ENCODE data around the gene KLHL17.
A peak's percentile ranks its signal among the peaks of the same experiment; 100 is the strongest.

KLHL17 gene

GRCh38 chr1:960363-961131 lies at the start of gene KLHL17:
TSS of gene KLHL17 (plus strand) at chr1:960584. CDS start at chr1:960694, 110 bp downstream.
- DNase-seq, result peak; percentile 43

DNA sequence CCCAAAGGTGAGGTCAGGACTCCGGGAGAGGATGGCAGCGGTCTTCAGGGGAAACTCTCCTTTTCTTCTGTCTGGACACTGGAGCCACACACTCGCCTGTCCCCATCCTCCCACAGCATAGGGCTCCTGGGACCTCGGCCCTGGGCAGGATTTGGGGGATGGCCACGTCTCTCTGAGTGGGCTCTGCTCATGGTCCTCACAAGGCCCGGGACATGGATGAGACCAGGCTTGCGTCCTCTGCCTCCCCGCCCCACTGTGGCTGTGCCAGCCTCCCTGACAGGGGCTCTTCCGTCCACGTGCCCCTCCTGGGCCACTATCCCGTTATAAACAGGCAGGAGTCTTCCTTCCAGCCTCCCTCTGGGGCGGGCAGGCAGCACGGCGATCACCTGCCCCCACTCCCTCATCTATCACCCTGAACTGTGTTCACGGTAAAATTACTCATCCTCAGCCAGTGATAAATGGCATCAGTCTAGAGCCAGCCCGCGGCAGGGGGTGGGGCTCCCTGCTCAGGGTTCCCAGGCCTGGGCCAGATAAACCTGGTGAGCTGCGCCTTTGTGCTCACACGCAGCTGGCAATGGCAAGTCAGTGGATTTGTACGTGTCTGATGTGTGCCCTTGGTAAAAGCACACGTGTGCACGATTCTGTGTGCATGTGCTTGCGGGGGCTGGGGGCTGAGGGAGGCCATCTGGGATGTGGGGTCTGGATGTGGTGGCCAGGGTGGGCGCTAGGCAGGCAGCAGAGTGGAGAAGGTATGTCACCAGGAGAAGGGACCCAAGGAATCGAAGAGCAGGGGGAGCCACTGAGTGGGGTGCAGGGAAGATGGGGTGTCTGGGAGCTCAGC lies 49.3 kb upstream of the KLHL17 start:
- peak; percentile 55 for DNase-seq

GRCh38 chr1:911875-912739 lies 48.3 kb upstream of the KLHL17 start:
- no peak for DNase-seq

DNA sequence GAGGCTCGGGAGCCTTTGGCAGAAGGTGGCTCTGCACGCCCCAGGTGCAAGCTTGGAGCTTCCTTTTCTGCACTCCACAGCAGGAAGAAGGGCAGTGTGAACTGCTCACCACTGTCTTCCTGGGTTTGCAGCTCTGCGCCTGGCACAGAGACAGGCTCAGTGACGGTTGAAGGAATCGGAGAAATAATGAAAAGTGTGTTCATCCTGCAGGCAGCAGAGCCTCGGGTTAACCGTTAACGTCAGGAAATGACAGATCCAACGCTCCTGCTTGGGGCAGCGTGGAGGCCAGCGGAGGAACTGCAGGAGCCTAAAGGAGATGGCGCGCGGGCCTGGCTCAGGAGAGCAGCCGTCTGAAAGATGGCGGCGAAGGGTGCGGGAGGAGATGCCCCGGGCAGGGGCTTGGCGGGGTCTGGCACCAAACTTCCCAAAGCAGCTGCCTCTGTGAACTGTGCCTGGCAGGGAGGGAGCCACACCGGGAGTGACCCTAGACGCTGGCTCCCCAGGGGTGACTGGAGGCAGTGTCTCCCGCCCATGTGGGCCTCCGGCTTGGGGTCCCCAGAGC lies 47.6 kb upstream of the KLHL17 start:
- DNase-seq, result no peak

DNA sequence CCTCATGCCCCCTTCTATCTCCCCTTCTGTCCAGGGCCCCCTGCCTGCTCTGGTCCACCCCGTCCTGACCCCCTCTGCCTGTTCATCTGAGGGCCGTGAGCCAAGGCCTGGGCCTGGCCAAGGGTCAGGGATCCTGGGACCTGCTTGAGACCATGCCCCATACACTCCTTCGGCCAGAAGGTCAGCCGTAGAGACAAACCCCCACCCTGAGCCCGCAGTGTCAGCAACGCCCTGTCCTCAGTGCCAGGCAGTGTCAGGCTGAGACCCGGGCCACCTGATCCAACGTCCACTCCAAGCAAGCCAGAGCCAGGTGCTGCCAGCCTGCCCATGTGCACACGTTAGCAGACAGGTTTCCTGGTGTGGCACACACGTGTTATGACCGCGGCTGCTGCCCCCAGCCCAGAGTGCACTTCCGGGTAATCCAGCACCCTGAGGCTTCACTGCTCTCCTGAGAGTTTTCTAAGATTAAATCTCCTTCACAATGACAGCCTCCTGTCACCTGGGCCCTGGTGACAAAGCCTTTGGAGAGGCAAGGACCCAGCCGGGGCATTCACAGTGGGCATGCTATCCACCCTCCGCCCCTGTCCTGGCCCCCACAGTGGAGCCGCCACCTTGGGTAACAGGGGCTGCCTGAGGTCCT lies 46.8 kb upstream of the KLHL17 start:
- DNase-seq, result no peak

- no peak for DNase-seq
Measured at GRCh38 chr1:914131-914890, 46.1 kb upstream of the KLHL17 start.

DNA sequence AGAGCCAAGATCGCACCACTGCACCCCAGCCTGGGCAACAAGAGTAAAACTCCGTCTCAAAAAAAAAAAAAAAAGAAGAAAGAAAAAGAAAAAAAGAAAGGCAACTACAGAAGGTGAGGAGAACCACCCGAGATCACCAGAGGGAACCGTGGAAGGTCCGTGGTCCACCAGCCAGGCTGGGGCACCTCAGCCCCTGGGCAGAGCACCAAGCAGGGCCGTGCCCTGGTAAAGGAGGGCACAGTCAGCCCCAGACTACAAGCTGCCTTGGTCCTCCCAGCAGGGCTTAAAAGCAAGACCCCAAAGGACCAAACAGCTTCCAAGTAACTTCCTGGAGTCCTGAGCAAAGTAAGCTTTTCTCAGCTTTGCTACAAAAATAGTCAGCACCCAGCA lies 45.5 kb upstream of the KLHL17 start:
- no peak for DNase-seq

GRCh38 chr1:915295-916172 lies 44.9 kb upstream of the KLHL17 start:
- no peak for DNase-seq

- no peak for DNase-seq
Measured at GRCh38 chr1:916173-917075, 44.0 kb upstream of the KLHL17 start.

- no peak for DNase-seq
Measured at GRCh38 chr1:917076-917459, 43.3 kb upstream of the KLHL17 start.

- DNase-seq, result no peak
Measured at GRCh38 chr1:917466-918091, 42.8 kb upstream of the KLHL17 start.

GRCh38 chr1:918353-918752 lies 42.0 kb upstream of the KLHL17 start:
- DNase-seq, result no peak

- DNase-seq, result no peak
Measured at GRCh38 chr1:918843-919242, 41.5 kb upstream of the KLHL17 start.

DNA sequence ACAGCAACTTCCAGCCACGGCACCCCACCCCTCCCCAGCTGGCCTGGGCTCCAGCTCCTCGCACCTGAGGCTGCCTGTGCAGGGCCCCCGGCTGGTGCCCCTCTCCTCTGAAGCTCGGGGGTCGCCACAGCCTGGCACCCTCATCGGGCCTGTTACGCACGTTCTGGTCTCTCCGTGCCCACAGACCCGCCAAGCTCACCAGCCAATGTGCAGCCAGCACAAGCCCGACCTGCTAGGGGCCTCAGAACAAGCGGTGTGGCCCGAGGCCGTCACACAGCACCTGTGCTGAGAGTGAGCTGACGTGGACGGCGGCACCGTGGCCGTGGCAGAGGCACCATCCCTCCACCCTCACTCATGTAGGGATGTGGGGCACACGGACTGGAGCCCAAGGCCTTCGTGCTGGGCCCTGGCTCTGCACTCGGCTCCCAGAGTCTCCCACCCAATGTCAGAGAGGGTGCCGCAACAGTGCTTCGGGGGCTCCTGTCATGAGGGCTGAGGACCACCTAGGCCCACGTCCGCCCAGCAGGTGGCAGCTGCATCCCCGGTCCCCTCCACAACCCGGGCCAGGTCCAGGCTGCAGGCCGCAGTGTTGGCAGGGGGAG lies 41.0 kb upstream of the KLHL17 start:
- DNase-seq, result no peak

- no peak for DNase-seq
Measured at GRCh38 chr1:920010-920409, 40.4 kb upstream of the KLHL17 start.

- DNase-seq, result no peak
Measured at GRCh38 chr1:920521-920920, 39.9 kb upstream of the KLHL17 start.

DNA sequence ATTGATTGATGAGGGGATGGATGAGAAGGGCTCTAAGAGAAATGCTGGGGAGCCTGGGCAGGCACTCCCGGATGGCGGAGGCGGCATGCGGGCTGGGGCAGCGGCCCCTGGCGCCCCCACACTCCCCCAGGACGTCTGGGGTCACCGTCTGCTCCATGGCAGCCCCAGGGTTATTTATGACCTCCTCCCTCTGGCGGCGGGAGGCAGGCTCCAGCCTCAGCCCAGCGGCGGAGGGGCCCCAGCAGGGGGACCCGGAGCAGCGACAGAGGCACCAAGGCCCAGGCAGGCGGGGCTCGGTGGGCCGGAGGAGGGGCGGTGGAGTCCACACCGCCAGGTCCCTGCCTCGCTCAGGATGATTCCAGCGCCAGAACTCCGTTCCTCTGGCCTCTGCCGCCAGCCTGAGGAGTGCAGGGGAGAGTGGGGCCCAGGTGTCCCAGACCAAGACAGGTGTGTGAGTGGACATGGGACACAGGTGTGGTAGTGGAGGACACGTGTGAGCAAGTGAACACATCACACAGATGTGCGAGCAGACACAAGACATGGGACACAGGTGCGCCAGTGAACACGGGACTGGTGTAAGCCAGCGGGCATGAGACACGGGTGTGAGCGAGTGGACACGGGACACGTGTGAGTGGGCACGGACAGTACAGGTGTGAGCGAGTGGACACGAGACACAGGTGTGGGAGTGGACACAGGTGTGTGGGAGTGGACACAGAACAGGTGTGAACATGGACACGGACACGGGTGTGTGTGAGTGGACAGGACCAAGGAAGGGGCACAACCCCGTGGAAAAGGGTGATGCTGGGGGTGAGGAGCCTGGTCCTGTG lies 39.2 kb upstream of the KLHL17 start:
- peak; percentile 30 for DNase-seq
